ENCODE data around the gene TOPORS.
A peak's percentile ranks its signal among the peaks of the same experiment; 100 is the strongest.
"Not testable (repeated sequence)": the region's sequence is repeated elsewhere in the genome, so short reads cannot be mapped to it uniquely, and the experiment has no call there.

TOPORS gene

DNA sequence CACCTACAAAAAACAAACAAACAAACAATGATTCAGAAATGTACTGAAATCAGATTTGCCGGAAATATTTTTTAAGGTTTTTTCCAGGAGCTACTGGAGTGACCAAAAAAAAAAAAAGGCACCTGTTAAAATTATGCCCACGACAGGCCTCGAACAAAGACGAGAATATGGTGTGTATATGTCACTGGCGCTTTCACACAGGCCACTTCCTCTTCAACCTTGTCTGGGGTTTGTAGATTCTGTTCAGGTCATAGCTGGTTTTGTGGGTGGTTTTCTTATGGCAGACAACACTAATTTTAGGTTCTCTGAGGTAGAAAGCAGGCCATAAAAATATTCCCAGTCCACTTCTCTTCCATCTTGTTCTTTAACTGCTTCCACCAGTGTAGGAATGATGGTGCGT is 13.6 kb upstream of the TOPORS start:
- no peak for DNase-seq

DNA sequence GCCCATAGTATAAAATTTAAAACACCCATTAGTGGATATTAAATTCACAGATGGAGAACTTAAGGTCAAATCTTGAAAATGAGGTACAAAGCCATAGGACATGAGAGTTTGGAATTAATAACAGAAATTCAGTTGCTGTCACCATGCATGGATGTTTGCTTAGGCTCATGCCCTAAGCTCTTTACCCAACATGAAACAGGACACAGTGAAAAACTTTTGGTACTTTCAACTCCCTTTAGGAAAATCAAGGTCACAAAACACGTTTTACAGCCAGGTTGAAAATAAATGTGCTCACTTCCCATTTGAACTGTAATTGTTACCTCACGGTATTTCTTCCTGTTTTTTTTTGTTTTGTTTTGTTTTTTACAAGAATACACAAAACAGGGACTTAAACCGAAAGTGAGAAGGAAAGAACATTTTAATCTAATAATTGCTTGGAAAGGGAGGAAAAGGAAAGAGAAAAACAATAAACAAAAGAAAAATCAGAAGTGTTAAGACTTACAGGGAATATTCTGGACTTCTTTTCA is 6.1 kb upstream of the TOPORS start:
- DNase-seq: no peak

DNA sequence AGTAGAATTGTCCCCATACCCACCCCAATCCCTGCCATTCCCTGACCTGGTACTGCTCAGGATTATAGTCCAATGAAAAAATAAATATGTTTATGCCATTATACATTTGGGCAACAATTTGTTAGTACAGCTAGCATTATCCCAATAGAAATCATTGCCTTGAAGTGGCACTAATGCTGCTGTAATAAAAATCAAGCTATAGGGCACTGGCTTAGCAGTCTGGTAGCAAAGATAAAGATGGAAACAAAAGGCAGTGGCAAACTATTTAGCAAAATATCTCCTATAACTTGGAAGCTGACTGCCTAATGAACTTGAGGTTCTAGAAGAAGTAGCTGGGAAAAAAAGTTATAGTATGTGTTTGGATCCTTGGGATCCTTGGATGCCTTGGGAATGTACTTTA is 2.2 kb upstream of the TOPORS start:
- no peak for DNase-seq

DNA sequence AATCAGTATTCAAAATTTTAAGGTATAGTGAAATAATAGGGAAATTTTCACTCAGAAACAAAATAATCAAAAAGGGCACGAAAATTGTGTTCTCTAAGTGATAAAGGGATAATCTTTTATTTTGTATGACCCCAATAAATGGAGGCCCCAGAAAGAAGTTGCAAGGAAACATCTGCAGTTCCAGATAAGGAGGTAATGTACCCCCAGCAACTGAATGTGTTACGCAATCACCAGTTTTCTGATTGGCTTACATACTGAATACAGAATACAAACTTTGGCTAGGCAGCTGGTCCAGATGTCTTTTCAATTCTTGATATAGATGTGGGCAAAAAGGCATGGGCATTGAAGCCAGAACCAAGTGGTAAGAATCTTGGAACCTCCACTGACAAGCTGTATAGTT is 1.7 kb upstream of the TOPORS start:
- no peak for DNase-seq

DNA sequence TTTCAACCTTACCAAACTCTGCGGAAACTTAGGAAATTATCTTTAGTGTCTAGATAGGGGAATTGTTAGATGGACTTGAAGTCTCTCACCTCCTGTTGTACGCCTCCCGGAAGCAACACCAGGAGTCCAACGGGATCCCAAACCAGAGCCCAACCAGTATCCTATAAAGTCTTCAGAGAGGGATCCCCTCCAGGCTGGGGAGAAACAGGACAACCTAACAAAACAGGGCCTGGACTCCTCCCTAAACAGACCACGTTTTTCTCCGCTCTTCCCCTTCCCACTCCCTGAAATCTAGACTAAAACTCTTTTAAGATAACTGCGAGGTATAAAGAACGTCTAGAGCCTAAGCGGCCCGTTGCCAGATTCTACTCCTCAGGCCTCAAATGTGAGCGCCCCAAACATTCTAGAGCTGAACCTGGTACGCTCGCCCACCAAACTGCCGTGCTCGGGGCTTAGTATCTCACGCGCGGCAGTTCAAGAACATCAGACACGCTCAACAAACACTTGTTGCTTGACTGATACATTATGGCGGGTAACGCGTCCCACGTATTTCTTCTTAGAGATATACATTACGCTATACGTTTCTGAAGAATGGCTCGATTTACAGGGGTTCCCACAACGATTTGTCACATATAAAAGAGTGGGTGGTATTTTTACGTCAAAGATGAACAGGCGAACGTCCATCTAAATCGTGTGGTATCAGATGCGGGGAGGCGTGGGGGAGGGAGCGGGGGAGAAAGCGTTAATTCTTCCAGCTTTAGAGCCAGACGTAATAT is 922 bp downstream of the TOPORS start:
- no peak for DNase-seq

DNA sequence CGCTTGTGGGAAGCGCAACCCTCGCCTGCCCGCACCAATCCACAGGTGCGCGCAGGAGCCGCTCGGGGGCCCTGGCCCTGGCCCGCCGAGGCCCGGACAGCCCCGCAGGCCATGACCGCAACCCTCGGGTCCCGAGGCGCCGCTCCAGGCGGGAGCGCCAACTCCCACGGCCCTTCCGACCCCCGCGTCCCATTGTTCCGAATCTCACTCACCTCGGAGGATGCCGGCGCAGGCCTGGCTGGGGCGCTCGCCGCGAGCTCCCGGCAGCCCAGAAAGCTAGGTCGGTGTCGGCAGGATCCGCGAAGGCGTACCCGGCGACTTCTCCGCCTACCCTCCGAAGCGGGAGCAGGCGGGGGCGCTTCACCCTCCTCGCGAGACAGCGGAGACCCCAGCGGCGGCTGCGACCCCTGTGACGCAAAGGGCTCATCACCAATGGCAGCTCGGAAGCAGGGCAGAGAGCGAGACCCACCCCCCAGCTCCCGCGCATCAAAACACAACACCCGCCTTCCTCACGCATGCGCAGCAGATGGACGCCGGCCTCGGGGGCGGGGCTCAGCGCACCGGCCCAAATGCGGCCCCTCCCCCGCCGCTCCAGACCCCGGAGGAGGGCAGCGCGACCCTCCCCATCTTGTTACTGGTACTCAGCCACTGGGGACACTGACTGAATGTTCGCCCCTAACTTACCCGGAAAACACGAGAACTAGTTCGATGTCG is 1.7 kb downstream of the TOPORS start:
- DNase-seq: peak; percentile 51

DNA sequence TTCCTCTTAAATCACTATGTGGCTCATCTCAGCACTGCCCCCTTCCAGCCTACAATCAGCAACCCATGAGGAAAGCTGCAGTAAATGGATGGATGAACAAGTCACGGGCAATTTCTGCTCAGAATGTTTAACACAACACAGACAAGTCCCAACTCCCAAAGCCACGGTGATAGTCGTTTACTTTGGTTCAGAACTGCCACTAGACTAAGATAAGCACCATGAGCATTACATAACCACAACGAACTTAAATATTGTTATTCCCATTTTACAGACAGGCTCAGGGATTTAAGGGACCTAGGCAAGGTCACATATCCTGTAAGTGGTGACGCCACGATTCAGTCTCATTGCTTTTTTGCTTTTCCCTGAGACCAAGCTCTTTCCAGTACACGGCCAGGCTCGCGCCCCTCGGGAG is 2.2 kb downstream of the TOPORS start:
- DNase-seq: no peak

DNA sequence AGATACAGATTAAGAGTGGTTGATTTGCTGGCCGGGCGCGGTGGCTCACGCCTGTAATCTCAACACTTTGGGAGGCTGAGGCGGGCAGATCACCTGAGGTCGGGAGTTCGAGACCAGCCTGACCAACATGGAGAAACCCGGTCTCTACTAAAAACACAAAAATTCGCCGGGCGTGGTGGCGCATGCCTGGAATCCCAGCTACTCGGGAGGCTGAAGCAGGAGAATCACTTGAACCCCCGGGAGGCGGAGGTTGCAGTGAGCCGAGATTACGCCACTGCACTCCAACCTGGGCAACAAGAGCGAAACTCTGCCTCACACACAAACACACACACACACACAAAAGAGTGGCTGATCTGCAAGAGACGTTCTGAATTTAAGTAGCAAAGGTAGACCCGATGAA is 4.2 kb downstream of the TOPORS start:
- not testable (repeated sequence) for DNase-seq

DNA sequence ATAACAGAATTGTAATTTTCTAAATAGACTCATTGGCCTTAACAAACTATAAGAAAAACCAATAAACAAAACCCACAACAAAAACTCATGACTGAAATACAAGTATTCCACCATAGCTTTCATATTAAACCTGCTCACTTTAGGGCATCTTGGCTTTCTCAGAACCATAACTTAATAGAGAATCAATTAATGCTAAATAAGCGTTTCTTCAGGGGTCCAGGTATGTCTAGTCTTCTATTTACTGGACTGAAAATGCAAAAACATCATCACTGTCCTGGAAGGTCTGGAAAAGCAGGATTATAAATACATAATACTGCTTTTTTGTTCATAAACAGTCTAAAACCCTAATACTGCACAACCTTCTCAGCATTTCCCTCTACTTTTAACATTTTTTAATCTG is 6.5 kb downstream of the TOPORS start:
- DNase-seq: no peak

DNA sequence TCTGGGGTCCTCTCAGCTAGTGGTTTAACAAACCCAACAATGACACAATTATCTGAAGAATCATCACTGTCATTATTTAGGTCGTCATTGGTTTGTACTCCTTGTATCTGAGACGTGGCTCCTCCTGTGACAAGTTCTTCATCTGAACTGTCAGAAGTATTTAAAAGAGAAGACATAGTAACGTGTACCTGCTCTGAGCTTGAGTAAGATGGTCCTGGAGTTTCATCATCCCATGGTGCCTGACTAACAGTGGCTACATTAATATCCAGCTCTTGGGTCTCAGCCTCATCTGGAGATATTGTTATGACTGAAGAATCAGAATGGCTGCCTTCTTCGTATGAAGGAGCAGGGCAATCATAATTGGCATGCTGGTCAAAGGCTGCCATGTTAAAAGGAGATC is 9.3 kb downstream of the TOPORS start:
- DNase-seq: no peak

DNA sequence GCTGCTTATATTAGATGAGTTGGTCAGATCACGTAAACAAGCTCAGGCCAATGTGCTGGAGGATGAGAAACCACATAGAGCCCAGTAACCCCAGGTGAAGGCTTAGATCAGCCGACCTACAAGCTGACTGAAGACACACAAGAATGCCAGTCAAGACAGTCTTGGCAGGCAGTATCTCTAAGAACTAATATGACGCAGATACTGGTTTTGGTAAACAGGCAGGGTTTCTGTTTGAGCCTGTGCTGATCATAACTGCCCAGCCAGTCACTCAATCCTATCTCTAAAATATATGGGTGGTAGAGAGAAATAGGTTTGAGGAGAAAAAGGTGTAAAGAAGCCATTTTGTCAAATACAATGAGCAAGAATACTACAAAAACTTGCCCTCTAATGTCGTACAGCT is 18.6 kb downstream of the TOPORS start:
- DNase-seq: no peak

DNA sequence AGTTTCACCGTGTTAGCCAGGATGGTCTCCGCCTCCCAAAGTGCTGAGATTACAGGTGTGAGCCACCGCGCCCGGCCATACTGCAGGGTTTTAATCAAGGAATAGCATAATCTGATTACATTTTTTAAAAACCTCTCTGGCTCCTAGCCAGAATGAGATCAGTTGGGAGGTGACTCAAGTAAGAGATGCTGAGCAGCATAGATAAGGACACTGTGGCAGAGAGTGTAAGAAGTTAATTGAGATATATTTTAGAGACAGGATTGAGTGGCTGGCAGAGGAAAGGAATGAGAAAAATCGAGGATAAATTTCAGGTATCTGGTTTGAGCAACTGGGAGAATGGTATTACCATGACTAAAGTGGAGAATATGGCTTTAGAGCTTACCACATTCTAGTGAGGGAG is 19.1 kb downstream of the TOPORS start:
- no peak for DNase-seq

DNA sequence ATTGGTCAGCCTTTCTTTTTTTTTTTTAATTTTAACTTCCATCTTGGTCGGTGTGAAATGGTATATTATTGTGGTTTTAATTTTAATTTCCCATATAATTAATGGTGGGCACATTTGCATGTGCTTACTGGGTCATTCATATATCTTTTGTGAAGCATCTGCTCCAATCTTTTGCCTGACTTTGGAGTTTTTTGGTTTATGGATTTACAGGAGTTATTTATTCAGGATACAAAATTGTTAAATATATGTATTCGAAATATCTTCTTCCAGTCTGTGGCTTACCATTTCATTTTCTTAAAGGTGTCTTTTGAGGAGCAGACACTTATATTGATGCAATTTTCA is 25.7 kb downstream of the TOPORS start:
- no peak for DNase-seq

DNA sequence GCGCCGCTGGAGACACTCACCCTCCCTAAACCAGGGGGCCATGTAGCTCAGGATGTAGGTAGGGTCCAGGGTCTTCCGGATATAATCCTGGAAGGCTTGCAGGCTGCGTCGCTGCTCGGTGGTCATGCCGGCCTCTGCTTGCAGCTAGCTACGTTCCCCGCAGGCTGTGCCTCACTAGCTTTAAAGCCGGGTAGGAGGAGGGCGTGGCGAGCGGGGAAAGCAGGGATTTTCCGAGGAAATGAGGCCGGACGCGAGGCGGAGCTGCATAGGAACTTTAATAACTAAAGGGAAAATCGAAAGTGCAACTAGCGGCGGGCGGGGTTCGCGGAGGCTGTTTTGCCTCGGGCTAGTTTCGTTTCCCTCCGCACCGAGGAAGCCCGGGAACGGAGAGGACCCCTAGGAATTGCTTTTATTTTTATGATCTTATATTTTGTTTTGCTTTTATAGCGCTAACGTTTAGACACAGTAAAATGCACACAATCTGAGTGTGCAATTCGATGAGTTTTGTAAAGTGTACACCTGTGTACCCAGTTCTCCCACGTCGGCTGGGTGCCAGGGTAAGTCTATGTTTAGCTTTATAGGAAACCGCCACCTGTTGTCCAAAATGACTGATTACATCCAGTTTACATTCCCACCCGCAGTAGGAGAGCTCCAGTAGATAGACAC is 26.2 kb downstream of the TOPORS start, which contains the start of gene RIGI:
Gene RIGI, minus strand, starts transcription at position 156 of the 666 bp plus-strand sequence. Its CDS starts 30 bp downstream, at position 126.
- DNase-seq: no peak

DNA sequence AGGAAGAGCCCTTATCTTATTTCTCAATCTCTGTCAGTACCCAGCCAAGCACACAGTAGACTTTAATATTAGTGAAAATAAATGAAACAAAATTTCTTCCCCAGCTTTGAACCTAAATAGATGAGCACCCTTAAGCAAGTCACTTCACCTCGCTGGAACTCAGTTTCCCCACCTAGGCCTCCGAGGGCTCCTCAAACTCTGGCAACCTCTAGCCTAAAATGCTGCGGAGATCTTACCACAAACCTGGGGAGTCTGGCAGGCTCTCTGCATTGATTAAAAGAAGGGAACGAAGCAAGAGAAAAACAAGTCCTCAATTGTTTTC is 26.7 kb downstream of the TOPORS start:
- no peak for DNase-seq

DNA sequence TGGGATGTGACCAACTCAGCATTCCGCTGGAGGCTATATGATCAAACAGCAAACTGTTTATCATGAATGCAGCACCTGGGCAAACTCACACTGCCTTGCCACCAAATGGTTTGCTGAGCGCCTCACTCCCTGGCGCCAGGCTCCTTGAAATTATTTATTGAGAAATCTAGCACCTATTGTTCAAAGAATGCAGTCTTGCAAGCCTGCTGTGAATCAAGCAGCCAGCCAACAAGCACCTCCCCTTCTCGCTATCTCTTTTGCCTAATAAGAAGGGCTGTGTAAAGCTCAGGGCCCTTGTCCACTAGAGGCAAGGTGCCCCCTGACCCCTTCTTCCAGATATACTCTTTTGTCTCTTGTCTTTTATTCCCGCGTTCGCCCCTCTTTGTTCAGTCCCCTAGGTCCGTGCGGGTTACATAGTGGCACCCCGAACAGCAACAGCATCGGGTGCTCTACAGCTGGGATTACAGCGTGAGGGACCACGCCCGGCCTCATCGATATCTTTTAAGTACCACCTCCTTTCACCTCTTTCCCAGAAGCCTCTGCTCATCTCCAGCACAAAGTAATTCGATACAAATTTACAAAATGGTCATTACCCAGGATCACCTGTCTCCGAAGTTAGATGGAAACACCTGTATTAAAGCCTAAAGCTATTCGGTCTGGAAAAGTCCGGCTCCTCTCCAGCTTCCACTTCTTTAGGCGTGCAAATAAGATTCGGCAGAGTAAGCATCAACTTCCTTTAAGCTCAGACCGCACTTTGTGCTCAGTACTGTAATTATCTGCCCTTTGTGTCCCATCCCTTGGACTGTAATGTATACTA is 27.3 kb downstream of the TOPORS start:
- DNase-seq: no peak

DNA sequence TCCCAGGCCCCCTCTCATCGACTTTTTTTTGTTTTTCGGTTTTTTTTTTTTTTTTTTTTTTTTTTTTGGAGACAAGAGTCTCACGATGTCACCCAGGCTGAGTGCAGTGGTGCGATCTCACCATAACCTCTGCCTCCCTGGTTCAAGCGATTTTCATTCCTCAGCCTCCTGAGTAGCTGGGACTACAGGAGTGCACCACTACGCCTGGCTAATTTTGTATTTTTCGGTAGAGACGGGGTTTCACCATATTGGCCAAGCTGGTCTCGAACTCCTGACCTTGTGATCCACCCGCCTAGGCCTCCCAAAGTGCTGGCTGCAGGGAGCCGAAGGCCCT is 27.9 kb downstream of the TOPORS start:
- not testable (repeated sequence) for DNase-seq

DNA sequence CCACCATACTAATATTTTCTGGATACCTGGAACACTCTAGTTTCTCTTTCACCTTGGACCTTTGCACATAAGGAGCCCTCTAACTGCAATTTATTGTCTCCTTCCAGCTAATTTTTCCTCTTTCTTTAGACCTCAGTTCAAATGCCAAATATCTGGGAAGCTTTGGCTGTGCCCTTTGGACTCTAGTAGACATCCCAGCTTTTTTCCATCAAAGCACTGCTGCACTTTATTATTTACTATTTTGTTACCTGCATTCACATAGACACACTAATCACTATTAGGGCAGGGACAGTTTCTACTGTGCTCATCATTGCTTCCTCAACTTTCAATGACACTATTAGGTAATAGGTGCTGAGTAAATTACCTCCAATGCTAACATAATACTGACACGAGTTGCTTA is 28.5 kb downstream of the TOPORS start:
- no peak for DNase-seq

DNA sequence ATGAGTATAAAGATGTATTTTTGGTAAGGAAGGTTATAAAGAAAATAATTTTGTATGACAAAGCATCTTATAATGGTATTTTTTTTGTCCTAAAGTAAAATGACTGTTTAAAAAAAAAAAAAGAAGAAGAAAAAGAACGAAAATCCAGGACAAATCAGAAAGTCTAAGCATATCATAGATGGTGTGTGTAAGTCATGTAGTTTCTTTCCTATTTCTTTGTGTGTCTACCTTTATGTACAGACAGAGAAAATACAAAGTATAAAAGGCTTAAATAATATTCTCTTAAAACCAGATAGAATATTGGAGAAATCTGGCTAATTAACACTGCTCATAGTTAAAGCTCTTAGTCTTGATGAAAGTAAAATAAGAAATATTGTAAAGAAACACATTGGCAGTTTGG is 34.1 kb downstream of the TOPORS start:
- no peak for DNase-seq

DNA sequence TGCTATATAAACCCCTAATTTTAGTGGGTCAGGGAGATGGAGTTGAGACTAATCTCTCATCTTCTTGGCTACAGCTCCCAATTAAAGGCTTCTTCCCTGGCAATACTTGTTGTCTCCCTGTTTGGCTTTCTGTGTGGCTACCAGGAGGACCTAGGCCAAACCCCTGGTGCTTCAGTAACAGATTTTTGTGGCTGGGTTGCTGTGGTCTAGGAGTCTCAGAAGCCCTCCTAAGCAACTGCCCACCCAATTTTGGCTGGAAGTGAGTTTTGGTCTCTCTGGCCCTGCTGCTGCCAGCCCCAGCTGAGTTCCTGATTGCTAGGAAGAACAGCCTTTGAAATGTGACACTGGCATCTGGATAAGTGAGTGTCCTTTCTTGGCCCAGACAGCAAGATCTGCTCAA is 36.1 kb downstream of the TOPORS start:
- DNase-seq: no peak

DNA sequence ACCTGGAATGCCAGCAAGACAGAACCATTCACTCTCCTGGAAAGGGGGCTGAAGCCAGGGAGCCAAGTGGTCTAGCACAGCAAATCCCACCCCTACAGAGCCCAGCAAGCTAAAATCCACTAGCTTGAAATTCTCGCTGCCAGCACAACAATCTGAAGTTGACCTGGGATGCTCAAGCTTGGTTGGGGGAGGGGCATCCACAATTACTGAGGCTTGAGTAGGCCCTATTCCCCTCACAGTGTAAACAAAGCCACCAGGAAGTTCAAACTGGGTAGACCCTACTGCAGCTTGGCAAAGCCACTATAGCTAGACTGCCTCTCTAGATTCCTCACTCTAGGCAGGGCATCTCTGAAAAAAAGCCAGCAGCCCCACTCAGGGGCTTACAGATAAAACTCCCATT is 43.7 kb downstream of the TOPORS start:
- no peak for DNase-seq

DNA sequence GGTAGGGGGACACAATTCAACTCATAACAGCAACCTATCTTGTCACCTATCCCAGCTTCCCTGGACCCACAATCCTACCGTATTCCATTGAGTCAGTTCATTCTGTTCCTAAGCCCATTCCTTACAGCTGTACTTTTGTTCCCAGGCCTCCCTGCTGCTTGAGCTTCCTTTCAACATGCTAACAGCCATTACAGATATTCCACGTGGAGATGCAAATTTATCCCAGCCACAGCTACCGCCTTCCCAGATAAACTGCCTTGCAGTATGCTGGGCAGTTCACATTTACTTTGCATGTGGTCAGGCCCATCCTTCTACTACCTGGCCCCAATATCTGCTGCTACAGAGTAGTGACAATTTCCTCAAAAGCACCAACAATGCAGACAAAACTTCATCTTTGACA is 49.4 kb downstream of the TOPORS start:
- no peak for DNase-seq

DNA sequence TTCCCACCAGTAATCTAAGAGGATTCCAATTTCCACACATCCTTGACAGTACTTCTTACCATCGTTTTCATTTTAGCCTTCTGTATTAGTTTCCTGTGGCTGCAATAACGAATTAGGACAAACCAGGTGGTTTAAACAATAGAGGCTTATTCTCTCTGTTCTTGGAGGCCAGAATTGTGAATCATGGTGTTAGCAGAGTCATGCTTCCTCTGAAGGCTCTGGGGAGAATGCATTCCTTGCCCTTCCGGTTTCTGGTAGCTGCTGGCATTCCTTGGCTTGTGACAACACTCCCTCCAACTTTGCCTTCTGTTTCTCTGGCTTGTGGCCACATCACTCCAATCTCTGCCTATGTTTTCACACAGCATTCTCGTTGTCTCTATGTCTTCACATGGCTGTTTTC is 49.9 kb downstream of the TOPORS start:
- DNase-seq: no peak
